ENCODE data around the gene IFIT3. TPM values are rescaled to one million over a fixed set of nuclear protein-coding genes. Genes with fewer than 3 reads are reported as not detected.

The IFIT3 gene
- total and polyA plus RNA-seq, 2 donors (not counting 1 experiment from before 2014, with no cell fraction given), result 33.5 to 62.9 TPM

- no peak overlapping the region for H3K27ac ChIP-seq (ENCODE audit: insufficient read depth, low read length)
- H3K4me3 ChIP-seq (replicated peaks in 1 of 4; ENCODE audit: control extremely low read depth in 1 of 4, insufficient read depth in 1 of 4, low read depth in 3 of 4, low read length in 4 of 4), result no peak overlapping the region
- no peaks in the 10 kb centered on the region for H3K79me2 ChIP-seq (ENCODE audit: control insufficient read depth, insufficient read depth, low read length)
- no peaks in the 10 kb centered on the region for H3K9me3 ChIP-seq (ENCODE audit: control insufficient read depth, insufficient read depth, low read depth, low read length)
- no peak overlapping the region for H3K9ac ChIP-seq (ENCODE audit: insufficient read depth, low read length)
- H3K4me1 ChIP-seq (ENCODE audit: control insufficient read depth, extremely low read depth, insufficient read depth, low read length), result peaks cover 11% of the 10 kb centered on the region
- no peak overlapping the region for H3K4me2 ChIP-seq (ENCODE audit: extremely low read depth, insufficient read depth, low read length)
- no peak overlapping the region for H2AFZ ChIP-seq (ENCODE audit: low read length)
- no peak for DNase-seq (ENCODE audit: low read depth in 2 of 2)
- TF ChIP-seq EZH2 (IDR thresholded peaks at IDR 0.05; ENCODE audit: low read length, missing control alignments), result no peak
- TF ChIP-seq, protein P1, sequence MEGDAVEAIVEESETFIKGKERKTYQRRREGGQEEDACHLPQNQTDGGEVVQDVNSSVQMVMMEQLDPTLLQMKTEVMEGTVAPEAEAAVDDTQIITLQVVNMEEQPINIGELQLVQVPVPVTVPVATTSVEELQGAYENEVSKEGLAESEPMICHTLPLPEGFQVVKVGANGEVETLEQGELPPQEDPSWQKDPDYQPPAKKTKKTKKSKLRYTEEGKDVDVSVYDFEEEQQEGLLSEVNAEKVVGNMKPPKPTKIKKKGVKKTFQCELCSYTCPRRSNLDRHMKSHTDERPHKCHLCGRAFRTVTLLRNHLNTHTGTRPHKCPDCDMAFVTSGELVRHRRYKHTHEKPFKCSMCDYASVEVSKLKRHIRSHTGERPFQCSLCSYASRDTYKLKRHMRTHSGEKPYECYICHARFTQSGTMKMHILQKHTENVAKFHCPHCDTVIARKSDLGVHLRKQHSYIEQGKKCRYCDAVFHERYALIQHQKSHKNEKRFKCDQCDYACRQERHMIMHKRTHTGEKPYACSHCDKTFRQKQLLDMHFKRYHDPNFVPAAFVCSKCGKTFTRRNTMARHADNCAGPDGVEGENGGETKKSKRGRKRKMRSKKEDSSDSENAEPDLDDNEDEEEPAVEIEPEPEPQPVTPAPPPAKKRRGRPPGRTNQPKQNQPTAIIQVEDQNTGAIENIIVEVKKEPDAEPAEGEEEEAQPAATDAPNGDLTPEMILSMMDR (conservative IDR thresholded peaks at IDR 0.05 in 1 of 2, IDR thresholded peaks at IDR 0.05 in 1 of 2; ENCODE audit: low read depth in 1 of 2, low read length in 2 of 2), result no peak
- H3K36me3 ChIP-seq (ENCODE audit: control insufficient read depth, insufficient read depth, low read length), result no peaks in the 10 kb centered on the region
- no peaks in the 10 kb centered on the region for H4K20me1 ChIP-seq (ENCODE audit: control insufficient read depth, extremely low read depth, insufficient read depth, low read length)
- H3K27me3 ChIP-seq (ENCODE audit: control insufficient read depth, insufficient read depth, low read length), result no peaks in the 10 kb centered on the region
Measured at GRCh38 chr10:89297356-89297755, 30.4 kb upstream of the IFIT3 start.

GRCh38 chr10:89297791-89298190 is 30.0 kb upstream of the IFIT3 start:
- H3K27ac ChIP-seq (ENCODE audit: insufficient read depth, low read length), result no peak overlapping the region
- no peak overlapping the region for H3K9ac ChIP-seq (ENCODE audit: insufficient read depth, low read length)
- no peak for DNase-seq (ENCODE audit: low read depth in 2 of 2)
- no peaks in the 10 kb centered on the region for H4K20me1 ChIP-seq (ENCODE audit: control insufficient read depth, extremely low read depth, insufficient read depth, low read length)
- no peak overlapping the region for H2AFZ ChIP-seq (ENCODE audit: low read length)
- no peaks in the 10 kb centered on the region for H3K9me3 ChIP-seq (ENCODE audit: control insufficient read depth, insufficient read depth, low read depth, low read length)
- H3K79me2 ChIP-seq (ENCODE audit: control insufficient read depth, insufficient read depth, low read length), result no peaks in the 10 kb centered on the region
- H3K4me1 ChIP-seq (ENCODE audit: control insufficient read depth, extremely low read depth, insufficient read depth, low read length), result peaks cover 11% of the 10 kb centered on the region
- no peaks in the 10 kb centered on the region for H3K27me3 ChIP-seq (ENCODE audit: control insufficient read depth, insufficient read depth, low read length)
- no peak overlapping the region for H3K4me2 ChIP-seq (ENCODE audit: extremely low read depth, insufficient read depth, low read length)
- H3K4me3 ChIP-seq (replicated peaks in 1 of 4; ENCODE audit: control extremely low read depth in 1 of 4, insufficient read depth in 1 of 4, low read depth in 3 of 4, low read length in 4 of 4), result no peak overlapping the region
- no peaks in the 10 kb centered on the region for H3K36me3 ChIP-seq (ENCODE audit: control insufficient read depth, insufficient read depth, low read length)
- TF ChIP-seq, protein P1 (conservative IDR thresholded peaks at IDR 0.05 in 1 of 2, IDR thresholded peaks at IDR 0.05 in 1 of 2; ENCODE audit: low read depth in 1 of 2, low read length in 2 of 2), result no peak
- TF ChIP-seq EZH2 (IDR thresholded peaks at IDR 0.05; ENCODE audit: low read length, missing control alignments), result no peak

- no peaks in the 10 kb centered on the region for H3K9me3 ChIP-seq (ENCODE audit: control insufficient read depth, insufficient read depth, low read depth, low read length)
- no peak overlapping the region for H3K4me3 ChIP-seq (replicated peaks in 1 of 4; ENCODE audit: control extremely low read depth in 1 of 4, insufficient read depth in 1 of 4, low read depth in 3 of 4, low read length in 4 of 4)
- no peak overlapping the region for H2AFZ ChIP-seq (ENCODE audit: low read length)
- H3K36me3 ChIP-seq (ENCODE audit: control insufficient read depth, insufficient read depth, low read length), result no peaks in the 10 kb centered on the region
- no peak overlapping the region for H3K27ac ChIP-seq (ENCODE audit: insufficient read depth, low read length)
- H3K4me2 ChIP-seq (ENCODE audit: extremely low read depth, insufficient read depth, low read length), result no peak overlapping the region
- TF ChIP-seq, protein P1 (conservative IDR thresholded peaks at IDR 0.05 in 1 of 2, IDR thresholded peaks at IDR 0.05 in 1 of 2; ENCODE audit: low read depth in 1 of 2, low read length in 2 of 2), result no peak
- TF ChIP-seq EZH2 (IDR thresholded peaks at IDR 0.05; ENCODE audit: low read length, missing control alignments), result no peak
- no peaks in the 10 kb centered on the region for H3K79me2 ChIP-seq (ENCODE audit: control insufficient read depth, insufficient read depth, low read length)
- peaks cover 11% of the 10 kb centered on the region for H3K4me1 ChIP-seq (ENCODE audit: control insufficient read depth, extremely low read depth, insufficient read depth, low read length)
- H3K9ac ChIP-seq (ENCODE audit: insufficient read depth, low read length), result no peak overlapping the region
- no peak for DNase-seq (ENCODE audit: low read depth in 2 of 2)
- no peaks in the 10 kb centered on the region for H4K20me1 ChIP-seq (ENCODE audit: control insufficient read depth, extremely low read depth, insufficient read depth, low read length)
- H3K27me3 ChIP-seq (ENCODE audit: control insufficient read depth, insufficient read depth, low read length), result no peaks in the 10 kb centered on the region
Measured at GRCh38 chr10:89299031-89299430, 28.8 kb upstream of the IFIT3 start.

All from fibroblast of lung (primary cell).